HepG2 (cell line): Measurements from ENCODE around the gene PMPCB. TPM values are rescaled to one million over a fixed set of nuclear protein-coding genes. Genes with fewer than 3 reads are reported as not detected.
A peak's percentile ranks its signal among the peaks of the same experiment; 100 is the strongest.

Experiments used
- ARID4A ChIP-seq: sonication (generic); formaldehyde crosslinking; IDR thresholded peaks from 2 replicates; pipeline ENCODE4 v1.5.0; 2020; ENCODE audit warnings: mild to moderate bottlenecking, missing genetic modification reagents, borderline replicate concordance
- KAT7 ChIP-seq: IDR thresholded peaks from 2 replicates; pipeline ENCODE4 v1.6.1; 2018; ENCODE audit warnings: borderline replicate concordance, missing compliant biosample characterization
- KDM5B ChIP-seq: sonication (generic); formaldehyde crosslinking; IDR thresholded peaks from 2 replicates; pipeline ENCODE4 v1.4.0; 2020; ENCODE audit warnings: missing genetic modification reagents, mild to moderate bottlenecking, borderline replicate concordance
- KLF16 ChIP-seq, 2 experiments: sonication (generic) in 1 of 2; formaldehyde crosslinking in 1 of 2; IDR thresholded peaks; 2 replicates each; pipeline versions ENCODE4 v1.6.1 to v1.8.0; 2016 to 2023; ENCODE audit warnings: missing genetic modification reagents in 2 of 2, missing compliant biosample characterization in 1 of 2
- NFATC3 ChIP-seq: sonication (generic); formaldehyde crosslinking; IDR thresholded peaks from 2 replicates; pipeline ENCODE4 v1.5.1; 2020; ENCODE audit warnings: mild to moderate bottlenecking, missing genetic modification reagents
- NR2F1 ChIP-seq, 2 experiments: fragments of 450-650 bp in 1 of 2; formaldehyde crosslinking in 1 of 2; IDR thresholded peaks; 2 replicates each; pipeline versions ENCODE4 v1.5.0 to v1.6.1; 2016 to 2020; ENCODE audit warnings: mild to moderate bottlenecking in 1 of 2, missing compliant biosample characterization in 1 of 2, missing genetic modification reagents in 1 of 2, moderate library complexity in 1 of 2
- RFXANK ChIP-seq: IDR thresholded peaks from 2 replicates; pipeline ENCODE4 v1.6.1; 2016
- RXRA ChIP-seq: sonication (generic); formaldehyde crosslinking; IDR thresholded peaks from 2 replicates; pipeline ENCODE4 v1.5.1; 2020; ENCODE audit warnings: missing genetic modification reagents
- SALL2 ChIP-seq: sonication (generic); formaldehyde crosslinking; IDR thresholded peaks from 2 replicates; pipeline ENCODE4 v1.8.1; 2023; ENCODE audit warnings: mild to moderate bottlenecking, missing genetic modification reagents, inconsistent platforms
- SKI ChIP-seq: fragments of 450-650 bp; IDR thresholded peaks from one replicate; pipeline ENCODE4 v1.6.1; 2018; ENCODE audit warnings: mild to moderate bottlenecking; ENCODE audit not compliant: partially characterized antibody
- THAP8 ChIP-seq: sonication (generic); formaldehyde crosslinking; IDR thresholded peaks from 2 replicates; pipeline ENCODE4 v1.5.1; 2020; ENCODE audit warnings: missing genetic modification reagents, mild to moderate bottlenecking, borderline replicate concordance
- TSC22D2 ChIP-seq: sonication (generic); formaldehyde crosslinking; IDR thresholded peaks from 2 replicates; pipeline ENCODE4 v1.5.1; 2020; ENCODE audit warnings: missing genetic modification reagents, mild to moderate bottlenecking, borderline replicate concordance
- ZNF501 ChIP-seq: sonication (generic); formaldehyde crosslinking; IDR thresholded peaks from 2 replicates; pipeline ENCODE4 v1.5.1; 2020; ENCODE audit warnings: mild to moderate bottlenecking, moderate library complexity, missing genetic modification reagents
- ZNF687 ChIP-seq: sonication (generic); formaldehyde crosslinking; IDR thresholded peaks from 2 replicates; pipeline ENCODE4 v1.5.1; 2020; ENCODE audit warnings: mild to moderate bottlenecking, missing genetic modification reagents, moderate library complexity
- ZNF720 ChIP-seq: sonication (generic); formaldehyde crosslinking; IDR thresholded peaks from 2 replicates; pipeline ENCODE4 v1.4.0; 2020; ENCODE audit warnings: missing genetic modification reagents
- ZSCAN20 ChIP-seq: sonication (generic); formaldehyde crosslinking; IDR thresholded peaks from 2 replicates; pipeline ENCODE4 v1.4.0; 2020; ENCODE audit warnings: missing genetic modification reagents, mild to moderate bottlenecking, borderline replicate concordance
- polyA plus RNA-seq, 8 experiments: library from polyadenylated mRNA; depleted of rRNA in 3 of 8; stranded (reverse) in 7 of 8; unstranded in 1 of 8; fragments of >200 nt; fragmentation: Illumina TruSeq in 4 of 8; extraction: Trizol in 4 of 8; gene quantifications; 2 replicates each; pipeline versions ENCODE4 v1.2.1 to v1.2.3, GENCODE V29; 2011 to 2016; ENCODE audit warnings: low read depth in 4 of 8, missing spikeins in 1 of 8, mixed read lengths in 1 of 8; ENCODE audit not compliant: insufficient read depth in 1 of 8
- total RNA-seq, 5 experiments: library from RNA; depleted of rRNA; stranded (reverse); fragments of >200 nt; fragmentation: Illumina TruSeq; extraction: Trizol; gene quantifications; 2 replicates each; pipeline ENCODE4 v1.2.3, GENCODE V29; 2016; ENCODE audit warnings: low read depth in 1 of 5
- TF ChIP-seq, protein P1 (sequence below): sonication (generic); formaldehyde crosslinking; conservative IDR thresholded peaks from 2 replicates; pipeline ENCODE4 v1.4.0; 2020; ENCODE audit warnings: missing genetic modification reagents

PMPCB gene
- total and polyA plus RNA-seq, 2 of the 13 experiments (the other 11 are each of a cell fraction or from before 2014, with no cell fraction given) = 80.8 to 124 TPM

GRCh38 chr7:103344453-103345149 is 47.4 kb downstream of the PMPCB start, which contains the start of gene DNAJC2 (continued):
- peak in 1 of 2 experiments; percentile 90; a peak in 1 of 4 replicates for TF ChIP-seq KLF16 (CRISPR knock-in tag; IDR thresholded peaks at IDR 0.05)
- TF ChIP-seq ARID4A = peak; percentile 98
- TF ChIP-seq ZSCAN20 (CRISPR knock-in tag) = peak; percentile 22; the same call in 1 of the 2 replicates
- TF ChIP-seq RXRA = peak; percentile 47; the same call in 1 of the 2 replicates
- TF ChIP-seq NR2F1 (CRISPR knock-in tag; IDR thresholded peaks at IDR 0.05) = no peak; a peak in 1 of 4 replicates
- TF ChIP-seq, protein P1, sequence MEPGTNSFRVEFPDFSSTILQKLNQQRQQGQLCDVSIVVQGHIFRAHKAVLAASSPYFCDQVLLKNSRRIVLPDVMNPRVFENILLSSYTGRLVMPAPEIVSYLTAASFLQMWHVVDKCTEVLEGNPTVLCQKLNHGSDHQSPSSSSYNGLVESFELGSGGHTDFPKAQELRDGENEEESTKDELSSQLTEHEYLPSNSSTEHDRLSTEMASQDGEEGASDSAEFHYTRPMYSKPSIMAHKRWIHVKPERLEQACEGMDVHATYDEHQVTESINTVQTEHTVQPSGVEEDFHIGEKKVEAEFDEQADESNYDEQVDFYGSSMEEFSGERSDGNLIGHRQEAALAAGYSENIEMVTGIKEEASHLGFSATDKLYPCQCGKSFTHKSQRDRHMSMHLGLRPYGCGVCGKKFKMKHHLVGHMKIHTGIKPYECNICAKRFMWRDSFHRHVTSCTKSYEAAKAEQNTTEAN (CRISPR knock-in tag) = peak; percentile 75; the same call in 1 of the 2 replicates
- no peak; the same call in 1 of the 2 replicates for TF ChIP-seq RFXANK
- TF ChIP-seq NFATC3 (CRISPR knock-in tag) = no peak
- no peak for TF ChIP-seq SKI
- TF ChIP-seq ZNF720 (CRISPR knock-in tag) = no peak
- TF ChIP-seq KAT7 (CRISPR knock-in tag) = peak; percentile 96
- peak; percentile 98 for TF ChIP-seq ZNF687 (CRISPR knock-in tag)
- TF ChIP-seq ZNF501 = peak; percentile 90
- TF ChIP-seq KDM5B = peak; percentile 28; the same call in 1 of the 2 replicates
- TF ChIP-seq THAP8 (CRISPR knock-in tag) = no peak
- TF ChIP-seq TSC22D2 (CRISPR knock-in tag) = no peak; the same call in 1 of the 2 replicates
- TF ChIP-seq SALL2 = peak; percentile 86
